HG03066 (cell line): ENCODE results near the gene C14orf93.
"Not testable (repeated sequence)": the region's sequence is repeated elsewhere in the genome, so short reads cannot be mapped to it uniquely, and the experiment has no call there.

Source experiments
- ATAC-seq: cut with Tn5 transposase; IDR thresholded peaks from one replicate; pipeline ENCODE4 v1.9.1; 2021; ENCODE audit warnings: low read depth; ENCODE audit not compliant: unreplicated experiment

C14orf93 gene

DNA sequence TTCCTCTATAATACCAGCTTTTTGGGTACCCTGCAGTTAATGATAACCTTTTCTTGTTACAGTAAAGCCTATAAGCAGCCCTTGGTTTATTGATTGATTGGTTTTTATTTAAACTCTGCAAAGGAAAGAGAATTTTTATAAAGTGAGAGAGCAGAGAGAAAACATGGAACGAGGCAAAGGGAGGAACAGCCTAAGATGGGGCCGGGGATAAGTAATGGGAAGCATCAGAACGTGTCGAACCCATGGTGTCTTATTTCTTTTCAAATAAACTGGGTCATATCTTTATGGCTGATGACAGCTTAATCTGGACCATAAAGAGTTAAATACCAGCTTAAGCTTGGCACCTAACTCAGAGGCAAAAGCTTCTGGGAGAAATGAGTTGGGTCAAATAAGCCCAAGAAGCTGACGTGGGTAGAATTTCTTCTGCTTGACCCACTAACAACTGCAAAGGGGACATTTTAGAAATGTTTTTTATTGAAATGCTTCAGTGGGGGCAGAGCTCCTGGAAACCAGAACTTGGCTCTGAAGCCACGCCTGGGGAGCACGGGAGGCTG lies 12.0 kb upstream of the C14orf93 start:
- no peak for ATAC-seq

GRCh38 chr14:23021434-23021833 lies 11.5 kb upstream of the C14orf93 start:
- ATAC-seq = no peak

- ATAC-seq = no peak
Observed at GRCh38 chr14:23020143-23021128, 10.5 kb upstream of the C14orf93 start.

- ATAC-seq = no peak
Observed at GRCh38 chr14:23018107-23018506, 8.2 kb upstream of the C14orf93 start.

- no peak for ATAC-seq
Observed at GRCh38 chr14:23017091-23017490, 7.1 kb upstream of the C14orf93 start.

DNA sequence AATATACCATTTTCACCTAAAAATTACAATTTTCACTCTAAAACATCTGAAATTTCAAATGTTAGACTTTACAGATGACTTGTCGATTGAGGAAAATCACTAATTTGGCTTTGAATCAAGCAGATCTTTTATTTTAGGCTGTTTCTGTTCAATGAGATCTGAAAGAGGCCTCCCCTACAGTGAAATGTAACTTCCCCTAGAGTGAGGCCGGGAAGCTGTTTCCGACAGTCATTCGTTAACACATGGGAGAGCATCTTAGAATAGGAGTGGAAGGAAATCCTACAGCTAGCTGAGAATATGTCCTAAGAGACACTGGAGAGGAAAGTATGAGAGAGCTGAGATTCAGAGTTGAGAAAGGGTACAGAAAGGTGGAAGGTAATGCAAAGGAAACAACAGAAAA lies 5.7 kb upstream of the C14orf93 start:
- no peak for ATAC-seq

GRCh38 chr14:23013749-23014054 lies 3.8 kb upstream of the C14orf93 start:
- not testable (repeated sequence) for ATAC-seq

GRCh38 chr14:23013054-23013748 lies 3.3 kb upstream of the C14orf93 start:
- ATAC-seq = no peak

DNA sequence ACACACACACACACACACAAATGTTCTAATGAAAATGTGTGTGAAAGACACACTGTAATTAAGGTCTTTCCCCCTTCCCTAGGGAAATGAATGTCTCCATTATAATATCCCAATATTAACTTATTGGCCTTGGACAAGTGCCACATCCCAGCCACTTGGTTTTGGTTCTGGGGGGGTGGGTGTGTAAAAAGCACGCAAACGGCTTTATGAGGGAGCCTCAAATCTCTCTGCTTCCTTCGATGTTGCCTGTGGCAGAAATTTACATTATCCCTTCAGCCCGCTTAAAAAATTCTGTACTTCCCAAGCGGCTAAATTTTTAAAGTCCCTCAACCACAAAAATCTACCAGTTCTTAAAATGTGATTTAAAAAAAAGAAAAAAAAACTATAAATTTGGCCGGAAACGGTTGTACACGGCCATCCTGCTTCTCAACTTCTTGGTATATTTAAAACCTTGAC lies 432 bp downstream of the C14orf93 start:
- no peak for ATAC-seq

DNA sequence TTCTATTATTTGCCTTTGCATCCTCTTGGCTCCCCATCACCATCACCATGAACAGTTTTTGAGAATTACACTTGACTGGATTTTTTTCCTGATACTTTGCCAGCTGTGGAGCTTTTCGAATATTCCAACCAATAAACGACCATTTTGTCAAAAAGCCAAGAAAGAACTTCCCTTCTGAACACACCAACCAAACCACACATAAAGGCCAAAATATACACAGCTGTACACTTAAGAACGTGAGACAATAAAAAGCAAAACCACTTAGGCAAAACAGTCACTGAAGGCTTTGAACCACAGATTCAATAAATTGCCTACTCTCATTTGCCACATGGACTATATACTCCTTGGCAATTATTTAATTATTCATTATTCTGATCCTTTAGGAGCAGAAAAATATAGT lies 1.1 kb downstream of the C14orf93 start:
- no peak for ATAC-seq

- peak; percentile 98 for ATAC-seq
Observed at GRCh38 chr14:23006544-23007419, 3.2 kb downstream of the C14orf93 start.

DNA sequence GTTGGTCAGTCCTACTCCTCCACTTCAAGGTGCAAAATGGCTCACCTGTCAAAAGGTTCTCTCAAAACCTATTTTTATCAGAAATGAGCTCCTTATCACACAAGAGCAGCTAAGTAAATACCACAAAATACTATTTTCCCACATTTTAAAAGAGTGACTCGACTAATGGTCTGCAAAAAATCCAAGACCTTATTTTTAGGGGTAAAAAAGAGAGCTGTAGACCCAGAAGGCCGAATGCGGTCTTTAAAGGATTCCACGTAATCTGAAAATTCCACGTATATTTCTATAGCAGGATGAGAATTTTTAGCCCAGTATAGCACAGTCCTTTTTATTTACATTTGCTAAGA lies 3.8 kb downstream of the C14orf93 start:
- ATAC-seq = no peak

DNA sequence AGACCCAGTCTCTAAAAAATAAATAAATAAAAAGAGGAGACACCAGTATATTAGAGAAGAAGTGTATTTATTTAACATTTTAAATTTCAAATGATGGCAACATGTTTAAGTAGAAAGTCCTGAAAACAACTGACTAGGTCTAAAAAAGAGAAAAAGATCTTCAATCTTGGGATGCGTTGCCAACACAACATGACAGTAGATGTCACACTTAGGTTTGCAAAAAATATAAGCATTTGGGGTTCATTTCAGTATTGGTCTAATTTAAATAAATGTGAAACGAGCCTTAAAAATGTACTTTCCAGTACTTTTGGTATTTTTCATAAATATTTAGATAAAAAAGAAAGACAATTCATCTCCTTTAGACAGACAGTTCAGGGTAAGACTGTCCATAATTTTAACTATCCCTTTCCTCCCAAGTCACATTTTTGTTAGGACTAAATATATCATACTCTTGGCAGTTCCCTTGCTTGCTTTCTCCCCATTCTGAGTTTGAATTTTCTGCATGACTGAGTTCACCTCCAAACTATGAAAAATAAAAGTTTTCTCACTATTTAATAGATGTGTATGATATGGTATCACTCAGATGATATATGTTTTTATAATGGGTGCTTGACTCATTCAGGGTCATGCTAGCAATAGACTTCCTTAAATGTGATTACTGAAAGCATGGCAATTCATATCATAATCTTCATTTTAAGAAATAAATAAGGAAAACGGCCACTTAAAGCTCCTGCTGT lies 4.3 kb downstream of the C14orf93 start:
- ATAC-seq = no peak

DNA sequence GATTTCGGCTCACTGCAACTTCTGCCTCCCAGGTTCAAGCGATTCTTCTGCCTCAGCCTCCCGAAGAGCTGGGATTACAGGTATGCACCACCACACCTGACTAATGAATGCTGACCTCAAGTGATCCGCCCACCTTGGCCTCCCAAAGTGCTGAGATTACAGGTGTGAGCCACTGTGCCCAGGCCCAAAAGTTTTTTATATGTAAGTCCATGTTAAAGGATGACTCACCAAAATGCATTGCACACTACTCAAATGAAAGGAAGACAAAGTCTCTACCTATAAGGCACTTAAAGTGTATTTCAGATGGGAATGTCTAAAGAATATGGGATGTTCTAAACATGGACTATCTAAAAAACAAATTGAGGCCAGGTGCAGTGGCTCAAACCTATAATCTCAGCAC lies 5.7 kb downstream of the C14orf93 start:
- not testable (repeated sequence) for ATAC-seq

DNA sequence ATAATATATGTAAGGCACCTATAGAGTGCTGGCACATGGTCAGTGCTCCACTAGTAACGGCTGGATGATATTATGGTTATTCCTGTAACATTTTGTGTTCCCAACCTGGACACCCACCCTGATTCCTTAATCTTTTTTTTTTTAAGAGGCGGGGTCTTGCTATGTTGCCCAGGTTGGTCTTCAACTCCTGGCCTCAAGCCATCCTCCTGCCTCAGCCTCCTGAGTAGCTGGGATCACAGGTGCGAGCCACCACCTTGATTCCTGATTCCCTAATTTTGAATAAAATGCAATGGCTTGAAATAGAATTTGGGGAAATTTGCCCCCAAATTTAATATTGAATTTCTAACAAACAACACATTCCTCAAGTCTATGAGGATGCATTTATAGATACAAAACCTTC lies 7.4 kb downstream of the C14orf93 start:
- no peak for ATAC-seq

- no peak for ATAC-seq
Observed at GRCh38 chr14:23000860-23001259, 9.1 kb downstream of the C14orf93 start.

GRCh38 chr14:22998329-22999012 lies 11.5 kb downstream of the C14orf93 start:
- ATAC-seq = no peak

GRCh38 chr14:22997676-22998323 lies 12.1 kb downstream of the C14orf93 start:
- no peak for ATAC-seq
